ENCODE data around the gene ARRB2. TPM values are rescaled to one million over a fixed set of nuclear protein-coding genes. Genes with fewer than 3 reads are reported as not detected.

ARRB2 gene
- total RNA-seq, 1 experiment from 2014 or later: 75.3 TPM

GRCh38 chr17:4711661-4712181, 1.3 kb downstream of the ARRB2 start:
- peak overlapping the region; percentile 80 to 81 for H3K4me3 Mint-ChIP-seq
- WGBS (ENCODE audit: extremely low coverage, insufficient read length, low lambda C conversion rate): no CpG with 5 or more reads among the region's 6 CpGs
- H4K91ac ChIP-seq (ENCODE audit: insufficient read length, low read depth, low read length): no peak overlapping the region

More at GRCh38 chr17:4711661-4712181, 1.3 kb downstream of the ARRB2 start:
- Histone ChIP-seq H3K9me3 (ENCODE audit: control insufficient read depth, low read depth, low read length) (no peaks in the 10 kb centered on the region), H3K27me3 (ENCODE audit: insufficient read depth, low read length) (no peaks in the 10 kb centered on the region), H3K27ac (ENCODE audit: insufficient read length, low read depth, low read length) (no peak overlapping the region), H2BK5ac (ENCODE audit: insufficient read length, low read length) (no peak overlapping the region), H3K9ac (ENCODE audit: extremely low read depth, insufficient read length, low read length) (no peak overlapping the region), H3K14ac (ENCODE audit: insufficient read depth, low read length) (no peak overlapping the region), H2BK15ac (ENCODE audit: low read depth, low read length) (no peak overlapping the region), H2BK20ac (ENCODE audit: low read depth, low read length, poor library complexity, severe bottlenecking) (no peak overlapping the region), H3K79me2 (ENCODE audit: insufficient read depth, low read length) (no peaks in the 10 kb centered on the region; the same call in 1 of the 2 replicates), H4K20me1 (ENCODE audit: control insufficient read depth, insufficient read depth, insufficient read length) (no peaks in the 10 kb centered on the region), H4K8ac (replicated peaks; ENCODE audit: insufficient read length, low read depth, low read length) (no peak overlapping the region), H2AFZ (ENCODE audit: low read length) (no peak overlapping the region), H3K79me1 (ENCODE audit: insufficient read depth, low read depth, low read length, poor library complexity, severe bottlenecking) (no peaks in the 10 kb centered on the region), H3K4me2 (ENCODE audit: insufficient read depth, insufficient read length, low read length) (peak overlapping the region; percentile 65), H3K4me1 (ENCODE audit: insufficient read depth, low read length) (no peaks in the 10 kb centered on the region), H3T11ph (ENCODE audit: low read length) (no peak overlapping the region), H3K18ac (ENCODE audit: insufficient read length, low read depth, low read length) (no peak overlapping the region), H3K4ac (ENCODE audit: low read depth, low read length) (no peak overlapping the region), H4K5ac (ENCODE audit: insufficient read length, low read depth, low read length) (no peak overlapping the region), H3K56ac (ENCODE audit: insufficient read length, low read depth, low read length) (no peak overlapping the region), H3K23ac (ENCODE audit: insufficient read length, low read depth, low read length) (no peak overlapping the region), H3K23me2 (ENCODE audit: insufficient read length, low read depth, low read length, poor library complexity, severe bottlenecking) (peaks cover 12% of the 10 kb centered on the region), H2BK120ac (ENCODE audit: low read depth, low read length, poor library complexity, severe bottlenecking) (no peak overlapping the region), H2BK12ac (ENCODE audit: insufficient read length, low read depth, low read length) (no peak overlapping the region), H2AK5ac (ENCODE audit: insufficient read length, low read length) (no peak overlapping the region)
- peaks cover 13 to 21% of the 10 kb centered on the region in 2 experiments for H3K4me1 Mint-ChIP-seq
- H3K9me3 Mint-ChIP-seq: peaks cover 0 to 4% of the 10 kb centered on the region in 2 experiments; a peak in 3 of 5 replicates
- H3K27me3 Mint-ChIP-seq (ENCODE audit: low read depth): peaks cover 6% of the 10 kb centered on the region
- DNase-seq: no peak
- TF ChIP-seq CTCF (conservative IDR thresholded peaks at IDR 0.05): no peak
- peaks cover 11 to 17% (median 15%) of the 10 kb centered on the region in 3 experiments; a peak in 6 of 7 replicates for H3K36me3 Mint-ChIP-seq (ENCODE audit: insufficient read depth in 1 of 3, low read depth in 3 of 3)
- H3K27ac Mint-ChIP-seq: no peak overlapping the region
